Astrocyte (in vitro differentiated cells and primary cell): ENCODE measurements around the gene FAM20B. TPM values are rescaled to one million over a fixed set of nuclear protein-coding genes. Genes with fewer than 3 reads are reported as not detected.

ENCODE experiments used
- DNase-seq: peaks from one replicate; pipeline ENCODE4 v3.0.0-alpha.2; 2010; ENCODE audit warnings: low read depth
- FAIRE-seq: peaks from 2 replicates; lab custom pipeline; 2011; peaks lifted over from hg19 to GRCh38; lab: Jason Lieb, UNC
- H2AFZ ChIP-seq: 2 replicates; pipeline ENCODE4 v1.6.0; 2012; ENCODE audit warnings: low read depth, low read length, inconsistent platforms
- H3K27ac ChIP-seq: 2 replicates; pipeline ENCODE4 v1.5.1; 2011; ENCODE audit warnings: low read depth, low read length, inconsistent platforms
- H3K27me3 ChIP-seq: 2 replicates; pipeline ENCODE4 v1.6.0; 2011; ENCODE audit warnings: low read length, inconsistent platforms; ENCODE audit not compliant: insufficient read depth
- H3K36me3 ChIP-seq: 2 replicates; pipeline ENCODE4 v1.5.1; 2011; ENCODE audit warnings: low read length, inconsistent platforms; ENCODE audit not compliant: insufficient read depth
- H3K4me1 ChIP-seq: 2 replicates; pipeline ENCODE4 v1.5.1; 2011; ENCODE audit warnings: low read length, inconsistent platforms; ENCODE audit not compliant: insufficient read depth
- H3K4me2 ChIP-seq: 2 replicates; pipeline ENCODE4 v1.6.0; 2012; ENCODE audit warnings: low read length, inconsistent platforms
- H3K4me3 ChIP-seq: 2 replicates; pipeline ENCODE4 v1.5.1; 2011; ENCODE audit warnings: low read depth, mild to moderate bottlenecking, low read length, inconsistent platforms; ENCODE audit not compliant: insufficient read depth
- H3K79me2 ChIP-seq: 2 replicates; pipeline ENCODE4 v1.6.0; 2012; ENCODE audit warnings: mild to moderate bottlenecking, low read length, inconsistent platforms; ENCODE audit not compliant: insufficient read depth
- H3K9ac ChIP-seq: 2 replicates; pipeline ENCODE4 v1.6.0; 2012; ENCODE audit warnings: mild to moderate bottlenecking, low read length, inconsistent platforms
- H3K9me3 ChIP-seq: 2 replicates; pipeline ENCODE4 v1.5.1; 2012; ENCODE audit warnings: low read depth, mild to moderate bottlenecking, low read length, inconsistent platforms; ENCODE audit not compliant: insufficient read depth
- H4K20me1 ChIP-seq: 2 replicates; pipeline ENCODE4 v1.6.0; 2012; ENCODE audit warnings: low read length, inconsistent platforms; ENCODE audit not compliant: insufficient read depth
- H3K27ac Mint-ChIP-seq: one replicate; pipeline ENCODE4 v1.8.0; 2021; ENCODE audit warnings: mild to moderate bottlenecking, mixed read lengths; ENCODE audit not compliant: unreplicated experiment
- H3K27me3 Mint-ChIP-seq: one replicate; pipeline ENCODE4 v1.8.0; 2021; ENCODE audit warnings: low read depth, mixed read lengths; ENCODE audit not compliant: unreplicated experiment
- H3K36me3 Mint-ChIP-seq: one replicate; pipeline ENCODE4 v1.8.0; 2021; ENCODE audit warnings: low read depth, mixed read lengths; ENCODE audit not compliant: unreplicated experiment
- H3K4me1 Mint-ChIP-seq: one replicate; pipeline ENCODE4 v1.8.0; 2021; ENCODE audit warnings: low read depth, mixed read lengths; ENCODE audit not compliant: unreplicated experiment
- H3K4me3 Mint-ChIP-seq: one replicate; pipeline ENCODE4 v1.8.0; 2021; ENCODE audit warnings: mild to moderate bottlenecking, moderate library complexity, mixed read lengths; ENCODE audit not compliant: unreplicated experiment
- H3K9me3 Mint-ChIP-seq: one replicate; pipeline ENCODE4 v1.8.0; 2021; ENCODE audit warnings: mild to moderate bottlenecking, mixed read lengths; ENCODE audit not compliant: unreplicated experiment
- CTCF ChIP-seq: IDR thresholded peaks from 2 replicates; pipeline ENCODE4 v1.5.1; 2011; ENCODE audit warnings: low read depth, mild to moderate bottlenecking, inconsistent platforms, low read length, moderate library complexity; ENCODE audit not compliant: insufficient read depth
- EZH2 ChIP-seq: IDR thresholded peaks from 2 replicates; pipeline ENCODE4 v1.6.1; 2012; ENCODE audit warnings: mild to moderate bottlenecking, low read length, inconsistent platforms; ENCODE audit not compliant: insufficient read depth
- total RNA-seq: library from RNA; stranded (reverse); gene quantifications from 2 replicates; pipeline ENCODE4 v1.2.1, GENCODE V29; 2021

The FAM20B gene
- total RNA-seq, 1 donor from 2014 or later: 34.0 TPM

GRCh38 chr1:179031284-179031683 lies 5.6 kb downstream of the FAM20B start:
- Mint-ChIP-seq H3K27me3 (no peaks in the 10 kb centered on the region), H3K36me3 (no peaks in the 10 kb centered on the region), H3K4me3 (no peak overlapping the region), H3K4me1 (peaks cover 48% of the 10 kb centered on the region), H3K9me3 (no peaks in the 10 kb centered on the region), H3K27ac (no peak overlapping the region)
- H3K27me3 ChIP-seq: no peaks in the 10 kb centered on the region
- H3K9me3 ChIP-seq: no peaks in the 10 kb centered on the region
- H2AFZ ChIP-seq: no peak overlapping the region
- H3K36me3 ChIP-seq: no peaks in the 10 kb centered on the region
- no peak for TF ChIP-seq CTCF
- no peak for TF ChIP-seq EZH2
- H3K27ac ChIP-seq: no peak overlapping the region
- no peak for DNase-seq
- H3K4me2 ChIP-seq: no peak overlapping the region
- H3K79me2 ChIP-seq: peaks cover 90% of the 10 kb centered on the region
- no peak for FAIRE-seq
- H4K20me1 ChIP-seq: peaks cover 62% of the 10 kb centered on the region
- H3K4me3 ChIP-seq: no peak overlapping the region
- H3K4me1 ChIP-seq: peaks cover 13% of the 10 kb centered on the region
- H3K9ac ChIP-seq: no peak overlapping the region

GRCh38 chr1:179031855-179032513 lies 6.3 kb downstream of the FAM20B start:
- Histone ChIP-seq H3K27ac (no peak overlapping the region), H3K4me2 (peak overlapping the region; percentile 5), H3K9ac (no peak overlapping the region), H4K20me1 (peaks cover 69% of the 10 kb centered on the region), H3K79me2 (peaks cover 89% of the 10 kb centered on the region), H3K9me3 (no peaks in the 10 kb centered on the region), H3K4me1 (peaks cover 13% of the 10 kb centered on the region), H3K36me3 (no peaks in the 10 kb centered on the region), H2AFZ (no peak overlapping the region), H3K27me3 (no peaks in the 10 kb centered on the region), H3K4me3 (no peak overlapping the region)
- H3K27ac Mint-ChIP-seq: peak overlapping the region; percentile 83
- no peaks in the 10 kb centered on the region for H3K9me3 Mint-ChIP-seq
- no peaks in the 10 kb centered on the region for H3K36me3 Mint-ChIP-seq
- TF ChIP-seq CTCF (no peak), EZH2 (no peak)
- H3K27me3 Mint-ChIP-seq: no peaks in the 10 kb centered on the region
- peaks cover 48% of the 10 kb centered on the region for H3K4me1 Mint-ChIP-seq
- DNase-seq (peak; percentile 20), FAIRE-seq (no peak)
- H3K4me3 Mint-ChIP-seq: peak overlapping the region; percentile 36

GRCh38 chr1:179034720-179035119 lies 9.0 kb downstream of the FAM20B start:
- no peak for TF ChIP-seq EZH2
- TF ChIP-seq CTCF: no peak
- Histone ChIP-seq H3K9ac (no peak overlapping the region), H4K20me1 (peaks cover 81% of the 10 kb centered on the region), H3K79me2 (peaks cover 77% of the 10 kb centered on the region), H2AFZ (no peak overlapping the region), H3K27ac (no peak overlapping the region), H3K36me3 (no peaks in the 10 kb centered on the region), H3K4me2 (peak overlapping the region; percentile 18), H3K4me1 (peaks cover 26% of the 10 kb centered on the region), H3K4me3 (no peak overlapping the region), H3K9me3 (no peaks in the 10 kb centered on the region), H3K27me3 (no peaks in the 10 kb centered on the region)
- FAIRE-seq (no peak), DNase-seq (peak; percentile 48)
- no peak overlapping the region for H3K27ac Mint-ChIP-seq
- no peaks in the 10 kb centered on the region for H3K27me3 Mint-ChIP-seq
- no peaks in the 10 kb centered on the region for H3K36me3 Mint-ChIP-seq
- no peak overlapping the region for H3K4me3 Mint-ChIP-seq
- H3K9me3 Mint-ChIP-seq: no peaks in the 10 kb centered on the region
- H3K4me1 Mint-ChIP-seq: peaks cover 53% of the 10 kb centered on the region
